ENCODE results near the gene PEPD.

Gene PEPD

DNA sequence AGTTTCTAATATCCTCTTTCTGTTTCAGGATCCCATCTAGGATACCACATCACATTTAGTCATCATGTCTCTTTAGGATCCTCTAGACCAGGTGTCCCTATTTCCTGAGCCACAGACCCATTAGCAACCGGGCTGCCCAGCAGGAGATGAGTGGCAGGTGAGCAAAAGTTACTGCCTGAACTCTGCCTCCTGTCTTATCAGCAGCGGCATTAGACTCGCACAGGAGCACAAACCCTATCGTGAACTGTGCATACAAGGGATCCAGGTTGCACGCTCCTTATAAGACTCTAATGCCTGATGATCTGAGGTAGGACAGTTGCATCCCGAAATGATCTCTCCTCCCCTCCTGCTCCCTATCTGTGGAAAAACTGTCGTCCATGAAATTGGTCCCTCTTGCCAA is 155.9 kb downstream of the PEPD start:
- H3K4me1 ChIP-seq = no peaks in the 10 kb centered on the region
- TF ChIP-seq, protein P1, sequence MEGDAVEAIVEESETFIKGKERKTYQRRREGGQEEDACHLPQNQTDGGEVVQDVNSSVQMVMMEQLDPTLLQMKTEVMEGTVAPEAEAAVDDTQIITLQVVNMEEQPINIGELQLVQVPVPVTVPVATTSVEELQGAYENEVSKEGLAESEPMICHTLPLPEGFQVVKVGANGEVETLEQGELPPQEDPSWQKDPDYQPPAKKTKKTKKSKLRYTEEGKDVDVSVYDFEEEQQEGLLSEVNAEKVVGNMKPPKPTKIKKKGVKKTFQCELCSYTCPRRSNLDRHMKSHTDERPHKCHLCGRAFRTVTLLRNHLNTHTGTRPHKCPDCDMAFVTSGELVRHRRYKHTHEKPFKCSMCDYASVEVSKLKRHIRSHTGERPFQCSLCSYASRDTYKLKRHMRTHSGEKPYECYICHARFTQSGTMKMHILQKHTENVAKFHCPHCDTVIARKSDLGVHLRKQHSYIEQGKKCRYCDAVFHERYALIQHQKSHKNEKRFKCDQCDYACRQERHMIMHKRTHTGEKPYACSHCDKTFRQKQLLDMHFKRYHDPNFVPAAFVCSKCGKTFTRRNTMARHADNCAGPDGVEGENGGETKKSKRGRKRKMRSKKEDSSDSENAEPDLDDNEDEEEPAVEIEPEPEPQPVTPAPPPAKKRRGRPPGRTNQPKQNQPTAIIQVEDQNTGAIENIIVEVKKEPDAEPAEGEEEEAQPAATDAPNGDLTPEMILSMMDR (IDR thresholded peaks at IDR 0.05) = no peak
- no peak for DNase-seq
- intact Hi-C loops (cut with DNase I; ENCODE audit: low total_unique reads) = no loop called here
- H3K27me3 ChIP-seq = no peaks in the 10 kb centered on the region
- no peaks in the 10 kb centered on the region for H3K9me3 ChIP-seq
- H3K36me3 ChIP-seq = no peaks in the 10 kb centered on the region
- H3K4me3 ChIP-seq = no peak overlapping the region
- no peak overlapping the region for H3K27ac ChIP-seq

DNA sequence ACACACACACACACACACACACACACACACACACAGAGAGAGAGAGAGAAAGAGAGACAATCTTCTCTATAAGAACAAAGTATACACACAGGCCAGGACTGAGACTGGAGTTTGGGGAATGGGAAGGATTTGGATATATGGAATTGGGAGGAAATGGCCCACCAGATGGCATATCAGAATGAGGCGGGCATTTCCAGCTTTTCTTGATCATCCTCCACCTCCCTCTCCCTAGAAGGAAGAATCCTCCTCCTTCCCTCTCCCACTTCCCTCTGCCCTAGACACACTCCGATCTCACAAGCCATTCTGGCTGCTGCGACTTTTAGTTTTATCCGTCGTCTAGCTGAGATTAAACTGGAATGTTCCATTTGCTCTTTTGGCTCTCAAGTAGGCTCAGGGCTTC is 158.1 kb downstream of the PEPD start:
- Histone ChIP-seq H3K9me3 (no peaks in the 10 kb centered on the region), H3K4me3 (no peak overlapping the region), H3K4me1 (peaks cover 0 to 1% (median 0%) of the 10 kb centered on the region in 4 donors), H3K27me3 (no peaks in the 10 kb centered on the region), H3K36me3 (no peaks in the 10 kb centered on the region), H3K27ac (no peak overlapping the region)
- no peak for DNase-seq
- intact Hi-C loops (cut with DNase I; ENCODE audit: low total_unique reads) = no loop called here
- TF ChIP-seq, protein P1 (IDR thresholded peaks at IDR 0.05) = no peak

DNA sequence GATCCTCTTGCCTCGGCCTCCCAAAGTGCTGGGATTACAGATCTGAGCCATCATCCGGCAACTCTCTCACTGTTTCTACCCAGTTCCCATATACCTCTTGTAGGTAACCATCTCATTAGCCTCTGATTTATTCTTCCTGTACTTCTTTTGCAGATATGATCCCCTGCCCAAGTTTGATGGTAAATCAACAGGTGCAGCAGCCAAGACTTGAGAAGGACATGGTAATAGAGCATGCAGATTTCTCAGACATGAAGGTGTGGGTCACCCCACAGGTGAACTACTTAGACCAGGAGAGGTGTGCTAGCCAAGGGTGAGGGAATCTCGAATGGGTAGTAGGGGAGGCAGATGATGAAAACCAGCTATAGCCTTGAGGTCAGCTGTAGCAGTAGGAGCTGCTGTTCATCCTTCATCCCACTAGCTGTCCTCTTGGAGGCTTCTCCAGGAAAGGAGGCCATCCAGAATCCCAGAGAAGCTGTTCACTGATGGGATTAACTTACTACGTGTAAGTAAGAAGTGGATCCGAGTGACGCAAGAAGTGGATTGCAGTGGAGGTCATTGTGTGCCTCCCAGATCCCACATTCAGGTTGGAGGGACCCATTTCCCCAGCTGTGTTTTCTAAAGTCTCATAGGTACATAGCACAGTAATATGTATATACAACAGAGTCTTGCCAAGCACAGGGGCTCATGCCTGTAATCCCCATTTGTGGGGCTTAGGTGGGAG is 158.9 kb downstream of the PEPD start:
- Histone ChIP-seq H3K9me3 (no peaks in the 10 kb centered on the region), H3K36me3 (no peaks in the 10 kb centered on the region), H3K27ac (no peak overlapping the region), H3K4me1 (peaks cover 0 to 9% (median 2%) of the 10 kb centered on the region in 4 donors), H3K4me3 (no peak overlapping the region), H3K27me3 (no peaks in the 10 kb centered on the region)
- intact Hi-C loops (cut with DNase I; ENCODE audit: low total_unique reads) = no loop called here
- TF ChIP-seq, protein P1 (IDR thresholded peaks at IDR 0.05) = no peak
- no peak for DNase-seq

DNA sequence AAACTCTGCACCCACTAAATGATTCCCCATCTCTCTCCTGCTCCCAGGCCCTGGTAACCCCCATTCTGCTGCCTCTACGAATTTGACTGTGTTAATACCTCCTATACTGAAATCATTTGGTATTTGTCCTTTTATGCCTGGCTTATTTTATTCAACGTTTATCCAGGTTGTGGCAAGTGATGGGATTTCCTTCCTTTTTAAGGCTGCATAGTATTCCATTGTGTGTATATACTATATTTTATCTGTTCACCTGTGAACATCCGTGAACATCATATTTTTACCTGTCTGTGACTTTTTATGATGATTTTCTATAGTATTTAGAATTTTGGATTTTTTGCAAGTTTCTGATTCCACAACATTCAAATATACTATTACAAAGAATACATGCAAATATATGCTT is 162.0 kb downstream of the PEPD start:
- no peaks in the 10 kb centered on the region for H3K27me3 ChIP-seq
- H3K4me3 ChIP-seq = no peak overlapping the region
- no peak for DNase-seq
- intact Hi-C loops (cut with DNase I; ENCODE audit: low total_unique reads) = no loop called here
- H3K27ac ChIP-seq = no peak overlapping the region
- H3K36me3 ChIP-seq = no peaks in the 10 kb centered on the region
- TF ChIP-seq, protein P1 (IDR thresholded peaks at IDR 0.05) = no peak
- no peaks in the 10 kb centered on the region for H3K9me3 ChIP-seq
- H3K4me1 ChIP-seq = peaks cover 0 to 19% (median 2%) of the 10 kb centered on the region in 4 donors

DNA sequence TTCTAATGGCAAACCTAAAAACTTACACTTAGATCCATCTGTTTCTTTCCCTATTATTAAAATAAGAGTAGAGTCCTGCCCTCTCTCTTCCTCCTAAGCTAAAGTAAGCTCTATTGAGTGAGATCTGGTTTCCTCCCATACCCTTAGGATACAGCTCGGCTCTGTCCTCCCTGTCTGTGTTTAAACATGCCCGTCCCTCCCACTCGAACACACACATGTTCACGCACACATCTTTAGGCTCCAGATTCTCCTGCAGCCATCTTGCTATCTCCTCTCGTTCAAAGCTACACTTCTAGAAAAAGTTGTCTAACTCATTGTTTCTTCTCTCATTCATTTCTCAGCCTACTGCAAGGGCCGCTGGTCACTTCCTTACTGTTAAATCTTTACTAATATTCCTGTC is 163.2 kb downstream of the PEPD start:
- Histone ChIP-seq H3K27ac (peak overlapping the region; percentile 55 to 59), H3K36me3 (no peaks in the 10 kb centered on the region), H3K9me3 (no peaks in the 10 kb centered on the region), H3K4me3 (no peak overlapping the region), H3K4me1 (peaks cover 0 to 19% (median 2%) of the 10 kb centered on the region in 4 donors), H3K27me3 (no peaks in the 10 kb centered on the region)
- TF ChIP-seq, protein P1 (IDR thresholded peaks at IDR 0.05) = no peak
- intact Hi-C loops (cut with DNase I; ENCODE audit: low total_unique reads) = no loop called here
- no peak for DNase-seq
